HG03139 (cell line): ENCODE results near the gene EPX.

Experiments
- ATAC-seq: cut with Tn5 transposase; IDR thresholded peaks from one replicate; pipeline ENCODE4 v1.9.1; 2021; ENCODE audit not compliant: unreplicated experiment

EPX gene

DNA sequence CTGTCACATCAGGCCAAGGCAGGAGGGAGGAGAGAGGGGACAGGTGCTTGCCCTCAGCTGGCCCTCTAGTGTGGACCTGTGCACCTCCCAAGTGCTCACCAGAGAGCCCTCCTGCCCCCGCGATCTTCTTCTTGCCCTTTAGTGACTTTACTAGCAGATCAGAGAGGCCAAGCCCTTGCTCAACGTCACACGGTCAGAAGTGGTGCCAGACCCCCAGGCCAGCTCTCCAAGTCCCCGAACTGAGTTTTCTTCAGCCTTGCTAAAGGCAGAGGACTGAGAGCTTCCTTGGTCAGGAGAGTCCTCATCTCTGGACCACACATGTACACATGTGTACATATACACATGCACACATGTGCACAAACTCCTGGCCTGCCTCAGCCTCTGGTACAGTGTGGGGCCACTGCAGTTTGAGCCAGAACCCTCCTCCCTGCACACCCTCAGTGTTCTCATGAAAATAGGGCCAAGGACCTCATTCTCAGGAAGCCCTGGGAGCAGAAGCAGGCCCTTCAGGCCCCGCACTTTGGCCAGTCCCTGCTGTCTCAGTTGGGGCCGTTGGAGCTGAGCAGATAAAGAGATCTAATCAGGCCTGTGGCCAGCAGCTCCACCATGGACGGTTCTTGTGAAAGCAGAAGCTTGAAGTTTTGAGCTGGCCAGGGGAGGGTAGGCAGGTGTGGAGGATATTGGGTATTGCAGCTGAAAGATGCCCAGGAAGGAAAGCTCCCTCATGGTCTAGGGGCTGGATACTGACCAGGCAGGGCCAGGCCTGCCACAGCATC is 7.4 kb upstream of the EPX start:
- no peak for ATAC-seq

GRCh38 chr17:58186591-58186990 is 5.9 kb upstream of the EPX start:
- no peak for ATAC-seq

- ATAC-seq = no peak
Measured at GRCh38 chr17:58187063-58187462, 5.5 kb upstream of the EPX start.

- no peak for ATAC-seq
Measured at GRCh38 chr17:58187675-58188074, 4.9 kb upstream of the EPX start.

DNA sequence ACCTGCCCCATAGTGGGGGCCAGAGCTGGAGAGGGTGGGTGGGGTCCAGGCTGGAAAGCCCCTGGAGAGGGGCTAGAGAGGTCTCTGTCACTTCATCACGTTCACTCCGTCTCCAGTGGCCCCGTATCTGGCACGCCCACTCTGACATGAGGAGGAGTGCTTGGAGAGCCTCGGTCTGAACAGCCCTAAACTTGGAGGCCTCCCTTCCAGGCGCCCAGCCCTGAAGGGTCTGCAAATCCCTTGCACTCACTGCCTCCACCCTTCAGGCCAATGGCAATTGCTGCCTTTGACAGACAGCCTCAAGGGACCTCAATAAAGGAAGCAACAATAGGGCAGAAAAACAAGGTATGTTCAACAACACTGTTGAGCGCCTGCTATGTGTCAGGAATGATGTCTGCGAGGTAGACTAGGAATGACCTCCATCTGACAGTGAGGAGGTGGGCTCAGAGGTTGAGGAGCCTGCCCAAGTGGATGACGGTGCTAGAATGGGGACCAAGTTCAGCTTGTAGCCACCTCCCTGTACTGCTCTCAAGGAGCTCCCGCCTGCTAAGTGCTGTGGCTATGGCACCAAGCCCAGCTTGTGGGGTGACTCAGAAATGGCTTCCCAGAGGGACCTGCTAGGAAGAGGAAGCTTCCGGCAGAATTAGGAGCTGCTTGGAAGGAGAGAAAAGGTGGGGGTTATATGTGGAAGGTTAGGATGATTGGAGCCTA is 2.9 kb upstream of the EPX start:
- ATAC-seq = no peak

- ATAC-seq = no peak
Measured at GRCh38 chr17:58191241-58191896, 1.2 kb upstream of the EPX start.

GRCh38 chr17:58193641-58194255 is 1.2 kb downstream of the EPX start:
- no peak for ATAC-seq

GRCh38 chr17:58195518-58196123 is 3.1 kb downstream of the EPX start:
- no peak for ATAC-seq

DNA sequence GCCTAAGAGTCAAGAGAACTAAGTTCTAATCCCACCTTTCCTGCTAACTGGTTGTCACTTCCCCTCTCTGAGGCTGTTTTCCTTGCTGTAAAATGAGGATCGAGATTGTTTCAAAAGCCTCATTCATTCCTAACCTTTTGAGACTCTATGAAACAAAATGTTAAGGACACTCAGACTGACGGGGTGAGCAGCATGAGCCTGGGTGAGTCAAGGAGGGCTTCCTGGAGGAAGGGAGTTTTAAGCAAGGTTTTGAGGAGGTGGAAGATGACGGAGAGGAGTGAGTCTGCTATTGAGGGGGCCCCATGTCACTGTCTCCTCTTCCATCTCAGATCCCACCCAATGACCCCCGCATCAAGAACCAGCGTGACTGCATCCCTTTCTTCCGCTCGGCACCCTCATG is 4.1 kb downstream of the EPX start:
- no peak for ATAC-seq

GRCh38 chr17:58200024-58200633 is 7.6 kb downstream of the EPX start:
- no peak for ATAC-seq

- ATAC-seq = no peak
Measured at GRCh38 chr17:58202859-58203258, 10.3 kb downstream of the EPX start.

DNA sequence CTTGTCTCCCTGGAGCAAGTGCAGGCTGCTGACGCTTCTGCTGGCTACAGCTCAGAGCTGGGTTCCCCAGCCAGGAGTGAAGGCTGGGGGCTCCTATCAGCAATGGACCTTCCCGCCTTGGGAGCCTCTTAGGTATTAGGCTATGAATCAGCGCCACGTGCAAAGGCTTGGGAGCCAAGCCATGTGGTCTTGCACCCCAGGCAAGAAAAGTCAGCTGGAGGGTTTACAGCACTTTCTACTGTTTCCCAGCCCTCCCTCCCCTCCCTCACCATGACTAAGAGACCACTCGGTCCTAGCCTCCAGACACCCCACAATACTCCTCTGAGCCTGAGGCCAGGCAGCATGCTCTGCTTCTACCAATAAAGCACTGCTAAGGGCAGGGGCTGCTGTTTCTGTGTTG is 12.3 kb downstream of the EPX start:
- ATAC-seq = no peak

DNA sequence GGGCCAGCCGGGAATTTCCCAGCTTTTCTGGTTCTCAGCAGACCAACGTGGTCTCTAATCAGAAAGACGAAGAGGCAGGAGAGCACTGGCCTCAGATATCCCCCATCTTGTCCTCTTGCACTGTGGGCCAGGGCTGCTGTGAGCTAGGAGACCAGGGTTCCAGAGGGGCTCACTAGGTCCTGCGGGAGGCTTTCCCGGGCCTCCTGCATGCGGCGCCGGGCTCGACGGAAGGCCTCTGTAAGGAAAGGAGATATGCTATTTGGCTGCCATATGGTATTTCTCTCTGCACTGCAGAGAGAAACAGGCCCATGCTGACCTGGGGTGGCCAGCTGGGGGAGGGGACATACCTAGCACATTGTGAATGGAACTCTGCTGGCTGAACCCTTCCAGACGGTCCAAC is 13.4 kb downstream of the EPX start:
- ATAC-seq = no peak

GRCh38 chr17:58207451-58207850 is 14.9 kb downstream of the EPX start:
- no peak for ATAC-seq

GRCh38 chr17:58208344-58208743 is 15.8 kb downstream of the EPX start:
- no peak for ATAC-seq

DNA sequence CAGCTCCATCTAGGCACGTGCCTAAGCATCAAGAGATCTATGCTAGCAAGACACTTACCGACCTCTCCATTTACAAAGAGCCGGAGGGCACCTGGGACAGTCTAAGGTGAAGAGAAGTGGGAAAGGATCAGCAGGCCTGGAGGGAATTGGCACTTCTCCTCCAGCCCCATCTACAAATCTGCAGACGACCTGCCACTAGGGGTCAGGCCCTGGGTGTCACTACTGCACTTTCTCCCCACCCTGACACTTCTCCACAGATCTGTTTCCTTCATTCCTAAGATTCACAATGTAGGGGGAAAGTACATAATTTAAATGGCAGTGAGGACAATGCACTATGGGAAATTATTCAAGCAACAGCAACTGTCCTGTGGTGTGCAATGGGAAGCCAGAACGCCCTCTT is 18.4 kb downstream of the EPX start:
- no peak for ATAC-seq

- ATAC-seq = no peak
Measured at GRCh38 chr17:58215685-58216084, 23.2 kb downstream of the EPX start.

DNA sequence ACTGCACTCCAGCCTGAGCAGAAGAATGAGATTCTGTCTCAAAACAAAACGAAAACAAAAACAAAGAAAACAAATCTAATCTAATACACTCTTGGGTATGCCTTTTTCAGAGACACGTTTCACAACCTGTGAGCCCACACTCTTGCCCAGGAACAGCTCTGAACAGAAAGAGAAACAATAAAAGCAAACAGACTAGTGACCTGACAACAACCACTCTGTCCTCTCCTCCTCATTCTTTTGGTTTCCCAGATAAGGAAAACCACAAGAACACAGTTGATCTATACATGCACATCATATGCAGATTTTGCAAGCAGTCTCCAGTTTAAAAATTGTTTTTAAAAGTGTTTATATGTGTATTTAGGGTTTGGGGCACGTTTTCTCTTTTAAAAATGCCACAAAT is 25.2 kb downstream of the EPX start:
- no peak for ATAC-seq

GRCh38 chr17:58219007-58219788 is 26.7 kb downstream of the EPX start, which contains the start of gene MKS1:
Gene MKS1 (minus strand): TSS chr17:58219255. CDS start chr17:58219230, 25 bp downstream.
- peak; percentile 95 for ATAC-seq

- ATAC-seq = no peak
Measured at GRCh38 chr17:58219789-58220183, 27.3 kb downstream of the EPX start.
